HG03521 (cell line): Measurements from ENCODE around the gene TXNRD3.
"Not testable (repeated sequence)": the region's sequence is repeated elsewhere in the genome, so short reads cannot be mapped to it uniquely, and the experiment has no call there.

ENCODE experiments used
- ATAC-seq: cut with Tn5 transposase; IDR thresholded peaks from one replicate; pipeline ENCODE4 v1.9.1; 2021; ENCODE audit warnings: mild to moderate bottlenecking, moderate library complexity; ENCODE audit not compliant: unreplicated experiment

Gene TXNRD3

GRCh38 chr3:126604691-126605090 is 50.2 kb downstream of the TXNRD3 start:
- no peak for ATAC-seq

- no peak for ATAC-seq
Observed at GRCh38 chr3:126599101-126599500, 55.8 kb downstream of the TXNRD3 start.

- ATAC-seq = not testable (repeated sequence)
Observed at GRCh38 chr3:126595479-126595878, 59.4 kb downstream of the TXNRD3 start.

- not testable (repeated sequence) for ATAC-seq
Observed at GRCh38 chr3:126591515-126591914, 63.4 kb downstream of the TXNRD3 start.

- no peak for ATAC-seq
Observed at GRCh38 chr3:126582311-126582710, 72.6 kb downstream of the TXNRD3 start.

GRCh38 chr3:126581569-126581968 is 73.4 kb downstream of the TXNRD3 start:
- no peak for ATAC-seq

GRCh38 chr3:126580746-126581145 is 74.2 kb downstream of the TXNRD3 start:
- ATAC-seq = no peak

GRCh38 chr3:126578702-126579101 is 76.2 kb downstream of the TXNRD3 start:
- no peak for ATAC-seq

- ATAC-seq = no peak
Observed at GRCh38 chr3:126577261-126577660, 77.7 kb downstream of the TXNRD3 start.

- no peak for ATAC-seq
Observed at GRCh38 chr3:126573492-126574117, 81.3 kb downstream of the TXNRD3 start.

GRCh38 chr3:126571078-126571477 is 83.8 kb downstream of the TXNRD3 start:
- ATAC-seq = no peak

- ATAC-seq = no peak
Observed at GRCh38 chr3:126570103-126570541, 84.8 kb downstream of the TXNRD3 start.

GRCh38 chr3:126569390-126569975 is 85.4 kb downstream of the TXNRD3 start:
- no peak for ATAC-seq

- no peak for ATAC-seq
Observed at GRCh38 chr3:126568776-126569342, 86.1 kb downstream of the TXNRD3 start.

GRCh38 chr3:126567696-126568438 is 87.1 kb downstream of the TXNRD3 start:
- ATAC-seq = no peak

GRCh38 chr3:126562737-126563276 is 92.1 kb downstream of the TXNRD3 start:
- no peak for ATAC-seq

GRCh38 chr3:126558336-126559071 is 96.4 kb downstream of the TXNRD3 start, which contains the start of gene C3orf22:
Gene C3orf22, minus strand, starts transcription at chr3:126558932. Its CDS starts 5,542 bp downstream, at chr3:126553390.
- no peak for ATAC-seq

GRCh38 chr3:126557761-126558160 is 97.2 kb downstream of the TXNRD3 start:
- no peak for ATAC-seq

GRCh38 chr3:126557415-126557745 is 97.5 kb downstream of the TXNRD3 start:
- no peak for ATAC-seq
